HG03457 (cell line): ENCODE data around the gene CSTPP1.
"Not testable (repeated sequence)": the region's sequence is repeated elsewhere in the genome, so short reads cannot be mapped to it uniquely, and the experiment has no call there.

Source experiments
- ATAC-seq: cut with Tn5 transposase; IDR thresholded peaks from one replicate; pipeline ENCODE4 v1.9.1; 2021; ENCODE audit warnings: moderate number of reproducible peaks; ENCODE audit not compliant: unreplicated experiment

The CSTPP1 gene

GRCh38 chr11:47087801-47088200, 151.2 kb downstream of the CSTPP1 start:
- ATAC-seq, result no peak

GRCh38 chr11:47093541-47093940, 157.0 kb downstream of the CSTPP1 start:
- ATAC-seq, result no peak

- not testable (repeated sequence) for ATAC-seq
These were observed 160.3 kb downstream of the CSTPP1 start for GRCh38 chr11:47096871-47097270.

- not testable (repeated sequence) for ATAC-seq
These were observed 161.7 kb downstream of the CSTPP1 start for GRCh38 chr11:47098223-47098622.

GRCh38 chr11:47099214-47099917, 162.8 kb downstream of the CSTPP1 start:
- no peak for ATAC-seq

- ATAC-seq, result no peak
These were observed 163.4 kb downstream of the CSTPP1 start for GRCh38 chr11:47099918-47100315.

GRCh38 chr11:47101406-47101805, 164.8 kb downstream of the CSTPP1 start:
- ATAC-seq, result no peak

- ATAC-seq, result no peak
These were observed 167.8 kb downstream of the CSTPP1 start for GRCh38 chr11:47104261-47104950.

GRCh38 chr11:47105541-47105940, 169.0 kb downstream of the CSTPP1 start:
- ATAC-seq, result no peak

GRCh38 chr11:47105974-47106373, 169.4 kb downstream of the CSTPP1 start:
- ATAC-seq, result no peak

GRCh38 chr11:47106798-47107411, 170.3 kb downstream of the CSTPP1 start:
- ATAC-seq, result no peak

GRCh38 chr11:47107744-47108143, 171.2 kb downstream of the CSTPP1 start:
- ATAC-seq, result no peak

GRCh38 chr11:47108214-47108613, 171.7 kb downstream of the CSTPP1 start:
- ATAC-seq, result no peak

GRCh38 chr11:47109051-47109726, 172.6 kb downstream of the CSTPP1 start:
- ATAC-seq, result no peak

- ATAC-seq, result no peak
These were observed 173.2 kb downstream of the CSTPP1 start for GRCh38 chr11:47109727-47110246.

- ATAC-seq, result no peak
These were observed 174.8 kb downstream of the CSTPP1 start for GRCh38 chr11:47111318-47111804.

- ATAC-seq, result not testable (repeated sequence)
These were observed 176.4 kb downstream of the CSTPP1 start for GRCh38 chr11:47112941-47113340.

- ATAC-seq, result not testable (repeated sequence)
These were observed 182.6 kb downstream of the CSTPP1 start for GRCh38 chr11:47118958-47119688.

GRCh38 chr11:47121056-47121455, 184.5 kb downstream of the CSTPP1 start:
- no peak for ATAC-seq

- ATAC-seq, result no peak
These were observed 185.2 kb downstream of the CSTPP1 start for GRCh38 chr11:47121731-47122130.
